ENCODE data around the gene CAPRIN1. TPM values are rescaled to one million over a fixed set of nuclear protein-coding genes. Genes with fewer than 3 reads are reported as not detected.

Gene CAPRIN1
- polyA plus RNA-seq (2013, experiment 1 of 2): 253 TPM
- polyA plus RNA-seq (2013, experiment 2 of 2): 249 TPM

- H3K4me2 ChIP-seq (ENCODE audit: insufficient read depth, low read length, poor library complexity, severe bottlenecking): peak within 1 kb of the TSS; percentile 73
- H4K91ac ChIP-seq (ENCODE audit: low read depth, low read length, poor library complexity): no peak within 1 kb of the TSS
- H3K18ac ChIP-seq (ENCODE audit: low read length): peak within 1 kb of the TSS; percentile 100
- peak within 1 kb of the TSS; percentile 100 for H3K9ac ChIP-seq (ENCODE audit: low read depth, low read length, poor library complexity)
- H2AFZ ChIP-seq (ENCODE audit: low read length): peak within 1 kb of the TSS; percentile 93
- peak; percentile 89 for DNase-seq (ENCODE audit: low spot score)
- peak within 1 kb of the TSS; percentile 69 to 90 for H3K4me3 ChIP-seq (ENCODE audit: low read length in 2 of 2)
- H3K27ac ChIP-seq (replicated peaks; ENCODE audit: low read length): peak within 1 kb of the TSS; percentile 98
- peak within 1 kb of the TSS; percentile 100 for H2AK5ac ChIP-seq (ENCODE audit: low read depth, low read length)
- peak within 1 kb of the TSS; percentile 84 for H2BK12ac ChIP-seq (ENCODE audit: low read length)
- WGBS, 2 donors (ENCODE audit: extremely low coverage in 2 of 2, insufficient read length in 2 of 2, insufficient replicate concordance in 1 of 2): no CpG with 5 or more reads among the region's 64 CpGs
- peaks cover 0 to 7% of the 10 kb centered on the region in 2 donors for H3K4me1 ChIP-seq (ENCODE audit: control insufficient read depth in 2 of 2, insufficient read depth in 1 of 2, low read depth in 1 of 2, low read length in 2 of 2)
- H3K4ac ChIP-seq (ENCODE audit: low read length): peak within 1 kb of the TSS; percentile 93
- H2BK5ac ChIP-seq (ENCODE audit: low read length): peak within 1 kb of the TSS; percentile 96
- H3K79me1 ChIP-seq (ENCODE audit: low read depth, low read length): peaks cover 6% of the 10 kb centered on the region
- peaks cover 0 to 4% of the 10 kb centered on the region in 2 donors for H3K9me3 ChIP-seq (replicated peaks in 1 of 2; ENCODE audit: control insufficient read depth in 2 of 2, insufficient read depth in 1 of 2, low read depth in 1 of 2, low read length in 2 of 2)
- peak within 1 kb of the TSS; percentile 97 for H2BK15ac ChIP-seq (ENCODE audit: low read length)
- no peak within 1 kb of the TSS for H3K14ac ChIP-seq (ENCODE audit: low read length)
- H3K36me3 ChIP-seq (replicated peaks in 1 of 2; ENCODE audit: control insufficient read depth in 2 of 2, insufficient read depth in 2 of 2, low read length in 2 of 2): peaks cover 0 to 39% of the 10 kb centered on the region in 2 donors
- H3K23ac ChIP-seq (ENCODE audit: low read depth, low read length, poor library complexity): peak within 1 kb of the TSS; percentile 99
- peak within 1 kb of the TSS; percentile 65 for H4K8ac ChIP-seq (ENCODE audit: low read depth, low read length)
- no peaks in the 10 kb centered on the region for H3K27me3 ChIP-seq (ENCODE audit: control insufficient read depth in 3 of 3, insufficient read depth in 3 of 3, low read depth in 1 of 3, low read length in 3 of 3)
- H2BK120ac ChIP-seq (ENCODE audit: low read depth, low read length): peak within 1 kb of the TSS; percentile 98
Observed at GRCh38 chr11:34051349-34052035, at the start of gene CAPRIN1. Gene CAPRIN1, plus strand, starts transcription at chr11:34051731. Its CDS starts 690 bp downstream, at chr11:34052421.

- Histone ChIP-seq H3K36me3 (replicated peaks in 1 of 2; ENCODE audit: control insufficient read depth in 2 of 2, insufficient read depth in 2 of 2, low read length in 2 of 2) (no peaks in the 10 kb centered on the region), H2BK120ac (ENCODE audit: low read depth, low read length) (no peak overlapping the region), H2AFZ (ENCODE audit: low read length) (no peak overlapping the region), H3K14ac (ENCODE audit: low read length) (no peak overlapping the region), H4K91ac (ENCODE audit: low read depth, low read length, poor library complexity) (no peak overlapping the region), H3K23ac (ENCODE audit: low read depth, low read length, poor library complexity) (no peak overlapping the region), H3K4ac (ENCODE audit: low read length) (no peak overlapping the region), H3K4me3 (ENCODE audit: low read length in 2 of 2) (no peak overlapping the region), H3K27me3 (ENCODE audit: control insufficient read depth in 3 of 3, insufficient read depth in 3 of 3, low read depth in 1 of 3, low read length in 3 of 3) (peaks cover 0 to 17% (median 0%) of the 10 kb centered on the region in 3 experiments), H2AK5ac (ENCODE audit: low read depth, low read length) (no peak overlapping the region), H3K9me3 (replicated peaks in 1 of 2; ENCODE audit: control insufficient read depth in 2 of 2, insufficient read depth in 1 of 2, low read depth in 1 of 2, low read length in 2 of 2) (no peaks in the 10 kb centered on the region), H2BK15ac (ENCODE audit: low read length) (no peak overlapping the region), H2BK5ac (ENCODE audit: low read length) (no peak overlapping the region), H3K4me1 (ENCODE audit: control insufficient read depth in 2 of 2, insufficient read depth in 1 of 2, low read depth in 1 of 2, low read length in 2 of 2) (peaks cover 0 to 2% of the 10 kb centered on the region in 2 donors), H3K18ac (ENCODE audit: low read length) (no peak overlapping the region), H3K79me1 (ENCODE audit: low read depth, low read length) (no peaks in the 10 kb centered on the region), H3K27ac (replicated peaks; ENCODE audit: low read length) (no peak overlapping the region), H4K8ac (ENCODE audit: low read depth, low read length) (no peak overlapping the region), H2BK12ac (ENCODE audit: low read length) (no peak overlapping the region), H3K9ac (ENCODE audit: low read depth, low read length, poor library complexity) (no peak overlapping the region), H3K4me2 (ENCODE audit: insufficient read depth, low read length, poor library complexity, severe bottlenecking) (no peak overlapping the region)
- DNase-seq (ENCODE audit: low spot score): no peak
- WGBS, 2 donors (ENCODE audit: extremely low coverage in 2 of 2, insufficient read length in 2 of 2, insufficient replicate concordance in 1 of 2): no CpG with 5 or more reads among the region's 4 CpGs
Observed at GRCh38 chr11:34002420-34002819, 49.1 kb upstream of the CAPRIN1 start.

- no peak overlapping the region for H3K23ac ChIP-seq (ENCODE audit: low read depth, low read length, poor library complexity)
- no peak overlapping the region for H4K8ac ChIP-seq (ENCODE audit: low read depth, low read length)
- no peak overlapping the region for H3K4me3 ChIP-seq (ENCODE audit: low read length in 2 of 2)
- no peak overlapping the region for H3K18ac ChIP-seq (ENCODE audit: low read length)
- H2BK15ac ChIP-seq (ENCODE audit: low read length): no peak overlapping the region
- H3K27ac ChIP-seq (replicated peaks; ENCODE audit: low read length): no peak overlapping the region
- H3K36me3 ChIP-seq (replicated peaks in 1 of 2; ENCODE audit: control insufficient read depth in 2 of 2, insufficient read depth in 2 of 2, low read length in 2 of 2): no peaks in the 10 kb centered on the region
- H2BK5ac ChIP-seq (ENCODE audit: low read length): no peak overlapping the region
- H3K9ac ChIP-seq (ENCODE audit: low read depth, low read length, poor library complexity): no peak overlapping the region
- H3K79me1 ChIP-seq (ENCODE audit: low read depth, low read length): no peaks in the 10 kb centered on the region
- peak overlapping the region; percentile 22 for H2AFZ ChIP-seq (ENCODE audit: low read length)
- no peak overlapping the region for H3K4ac ChIP-seq (ENCODE audit: low read length)
- no peak overlapping the region for H2BK12ac ChIP-seq (ENCODE audit: low read length)
- WGBS, 2 donors (ENCODE audit: extremely low coverage in 2 of 2, insufficient read length in 2 of 2, insufficient replicate concordance in 1 of 2): no CpG with 5 or more reads among the region's 3 CpGs
- H2AK5ac ChIP-seq (ENCODE audit: low read depth, low read length): no peak overlapping the region
- peaks cover 0 to 5% (median 0%) of the 10 kb centered on the region in 3 experiments for H3K27me3 ChIP-seq (ENCODE audit: control insufficient read depth in 3 of 3, insufficient read depth in 3 of 3, low read depth in 1 of 3, low read length in 3 of 3)
- no peak overlapping the region for H4K91ac ChIP-seq (ENCODE audit: low read depth, low read length, poor library complexity)
- H3K4me2 ChIP-seq (ENCODE audit: insufficient read depth, low read length, poor library complexity, severe bottlenecking): no peak overlapping the region
- H3K9me3 ChIP-seq (replicated peaks in 1 of 2; ENCODE audit: control insufficient read depth in 2 of 2, insufficient read depth in 1 of 2, low read depth in 1 of 2, low read length in 2 of 2): no peaks in the 10 kb centered on the region
- H3K4me1 ChIP-seq (ENCODE audit: control insufficient read depth in 2 of 2, insufficient read depth in 1 of 2, low read depth in 1 of 2, low read length in 2 of 2): peaks cover 0 to 2% of the 10 kb centered on the region in 2 donors
- no peak overlapping the region for H2BK120ac ChIP-seq (ENCODE audit: low read depth, low read length)
- no peak for DNase-seq (ENCODE audit: low spot score)
- H3K14ac ChIP-seq (ENCODE audit: low read length): no peak overlapping the region
Observed at GRCh38 chr11:34004236-34004635, 47.3 kb upstream of the CAPRIN1 start.

- H3K4me2 ChIP-seq (ENCODE audit: insufficient read depth, low read length, poor library complexity, severe bottlenecking): no peak overlapping the region
- H2AK5ac ChIP-seq (ENCODE audit: low read depth, low read length): no peak overlapping the region
- peak overlapping the region; percentile 68 for H2AFZ ChIP-seq (ENCODE audit: low read length)
- no peak overlapping the region for H3K4ac ChIP-seq (ENCODE audit: low read length)
- no peak overlapping the region for H3K27ac ChIP-seq (replicated peaks; ENCODE audit: low read length)
- H2BK5ac ChIP-seq (ENCODE audit: low read length): no peak overlapping the region
- H2BK120ac ChIP-seq (ENCODE audit: low read depth, low read length): no peak overlapping the region
- no peaks in the 10 kb centered on the region for H3K9me3 ChIP-seq (replicated peaks in 1 of 2; ENCODE audit: control insufficient read depth in 2 of 2, insufficient read depth in 1 of 2, low read depth in 1 of 2, low read length in 2 of 2)
- no peaks in the 10 kb centered on the region for H3K79me1 ChIP-seq (ENCODE audit: low read depth, low read length)
- no peak overlapping the region for H4K91ac ChIP-seq (ENCODE audit: low read depth, low read length, poor library complexity)
- peaks cover 0 to 2% of the 10 kb centered on the region in 2 donors for H3K4me1 ChIP-seq (ENCODE audit: control insufficient read depth in 2 of 2, insufficient read depth in 1 of 2, low read depth in 1 of 2, low read length in 2 of 2)
- no peak overlapping the region for H3K18ac ChIP-seq (ENCODE audit: low read length)
- no CpG with 5 or more reads among the region's 2 CpGs for WGBS, 2 donors (ENCODE audit: extremely low coverage in 2 of 2, insufficient read length in 2 of 2, insufficient replicate concordance in 1 of 2)
- H4K8ac ChIP-seq (ENCODE audit: low read depth, low read length): no peak overlapping the region
- H3K23ac ChIP-seq (ENCODE audit: low read depth, low read length, poor library complexity): no peak overlapping the region
- no peak overlapping the region for H3K14ac ChIP-seq (ENCODE audit: low read length)
- no peak overlapping the region for H3K9ac ChIP-seq (ENCODE audit: low read depth, low read length, poor library complexity)
- H3K4me3 ChIP-seq (ENCODE audit: low read length in 2 of 2): no peak overlapping the region
- H3K27me3 ChIP-seq (ENCODE audit: control insufficient read depth in 3 of 3, insufficient read depth in 3 of 3, low read depth in 1 of 3, low read length in 3 of 3): peaks cover 0 to 5% (median 0%) of the 10 kb centered on the region in 3 experiments
- no peaks in the 10 kb centered on the region for H3K36me3 ChIP-seq (replicated peaks in 1 of 2; ENCODE audit: control insufficient read depth in 2 of 2, insufficient read depth in 2 of 2, low read length in 2 of 2)
- DNase-seq (ENCODE audit: low spot score): no peak
- H2BK12ac ChIP-seq (ENCODE audit: low read length): no peak overlapping the region
- no peak overlapping the region for H2BK15ac ChIP-seq (ENCODE audit: low read length)
Observed at GRCh38 chr11:34006876-34007275, 44.7 kb upstream of the CAPRIN1 start.

Measured in neuronal stem cell (in vitro differentiated cells).